Brain pericyte (primary cell): ENCODE measurements around the gene ALS2CL.

Source experiments
- DNase-seq: peaks from one replicate; pipeline ENCODE4 v3.0.0-alpha.2; 2012; ENCODE audit warnings: low read depth, low spot score

The ALS2CL gene

DNA sequence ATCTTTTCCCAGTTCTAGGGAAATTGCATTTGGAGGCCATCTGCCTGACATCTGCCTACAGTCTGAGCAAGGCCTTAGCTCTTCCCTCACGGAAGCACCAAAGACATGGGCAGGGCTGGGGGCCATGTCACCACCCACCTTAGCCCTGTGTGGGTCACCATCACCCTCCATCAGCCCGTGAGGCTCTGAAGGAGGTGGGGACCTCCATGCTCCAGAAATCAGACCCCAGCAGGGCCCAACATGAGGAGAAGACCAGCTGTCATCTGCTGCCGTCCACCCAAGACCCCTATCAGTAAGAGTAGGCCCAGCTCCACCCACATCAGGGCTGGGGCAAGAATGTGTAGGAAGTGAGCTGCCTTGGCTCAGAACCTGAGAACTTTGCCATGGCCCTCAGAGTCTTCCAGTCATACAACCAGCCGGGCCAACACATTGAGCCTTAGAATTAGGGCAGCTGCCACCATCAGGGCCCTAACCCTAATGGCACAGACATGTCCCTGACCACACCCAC is 9.6 kb upstream of the ALS2CL start:
- DNase-seq, result no peak

- no peak for DNase-seq
Observed at GRCh38 chr3:46702246-46703012, 8.9 kb upstream of the ALS2CL start.

DNA sequence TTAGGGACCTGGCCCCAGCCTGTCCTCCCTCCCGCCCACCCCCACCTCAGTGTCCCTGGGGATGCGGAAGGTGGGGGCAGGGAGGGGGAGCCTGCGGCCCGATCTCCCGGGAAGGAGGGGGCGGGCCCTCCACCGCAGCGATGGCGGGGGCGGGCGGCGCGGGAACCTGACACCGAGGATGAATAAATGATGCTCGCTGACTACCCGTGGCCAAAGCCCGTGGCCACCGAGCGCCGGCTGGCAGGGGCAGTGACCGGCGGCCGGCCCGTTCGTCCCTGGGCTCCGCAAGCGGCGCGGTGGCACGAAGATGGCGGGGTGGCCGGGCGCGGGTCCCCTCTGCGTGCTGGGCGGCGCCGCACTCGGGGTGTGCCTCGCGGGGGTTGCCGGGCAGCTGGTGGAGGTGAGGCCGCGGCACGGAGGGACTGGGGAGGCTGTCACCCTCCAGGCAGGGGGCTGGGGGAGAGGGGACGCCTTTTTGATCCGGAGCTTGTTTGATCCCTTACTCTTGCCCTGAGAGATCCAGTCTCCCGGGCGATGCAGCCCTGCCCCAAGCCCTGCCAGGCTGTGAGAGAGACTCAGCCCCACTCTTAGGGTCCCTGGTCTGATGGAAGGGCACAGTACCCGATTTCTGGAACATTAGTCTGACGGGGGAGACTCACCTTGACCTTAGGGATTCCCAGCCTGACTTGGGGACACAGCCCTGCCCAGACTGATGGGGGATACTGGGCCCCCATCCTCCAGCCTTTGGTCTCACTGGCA is 7.9 kb upstream of the ALS2CL start, which contains the start of gene TMIE:
Gene TMIE, plus strand, starts transcription at position 212 of the 759 bp plus-strand sequence. Its CDS starts 96 bp downstream, at position 308.
- no peak for DNase-seq

- no peak for DNase-seq
Observed at GRCh38 chr3:46700772-46701171, 7.3 kb upstream of the ALS2CL start.

DNA sequence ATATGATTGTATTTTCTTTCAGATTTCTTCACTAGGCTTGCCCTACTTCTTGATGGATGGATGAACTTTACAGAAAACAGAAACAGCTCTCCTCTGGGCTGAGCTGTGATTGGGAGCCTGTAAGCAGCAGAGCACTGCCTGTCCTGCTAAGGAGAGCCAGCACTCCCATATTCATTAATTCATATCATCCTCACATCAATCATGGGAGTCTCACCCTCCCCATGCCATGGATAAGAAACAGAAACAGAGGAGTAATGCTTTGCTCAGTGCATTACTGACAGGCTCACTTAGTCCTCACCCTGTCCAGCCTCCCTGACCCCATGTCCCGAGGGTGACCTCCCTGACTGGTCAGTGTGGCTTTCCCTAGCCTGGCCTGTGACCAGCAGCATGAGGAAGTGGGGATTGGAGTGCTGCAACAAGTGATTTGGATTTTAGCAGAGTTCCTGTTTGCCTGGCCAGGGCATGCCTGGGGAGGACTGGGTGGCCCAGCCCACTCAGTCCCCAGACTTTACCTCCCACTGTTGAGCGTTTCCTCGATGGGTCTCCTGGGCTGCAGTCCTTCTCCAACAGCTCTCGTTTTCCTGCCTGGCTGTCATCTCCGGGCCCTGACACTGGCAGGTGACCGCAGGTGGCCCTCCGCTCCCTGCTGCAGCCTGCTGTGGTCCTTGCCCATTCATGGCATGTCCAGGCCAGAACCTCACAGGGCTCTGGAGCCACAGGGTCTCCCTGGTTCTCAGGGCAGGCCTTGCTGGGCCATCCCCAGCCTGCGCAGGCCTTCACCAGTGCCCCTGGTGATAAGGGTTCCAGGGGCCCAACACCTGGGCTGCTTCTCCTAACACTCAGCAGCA is 6.4 kb upstream of the ALS2CL start:
- DNase-seq, result no peak

- no peak for DNase-seq
Observed at GRCh38 chr3:46695962-46696894, 2.7 kb upstream of the ALS2CL start.

DNA sequence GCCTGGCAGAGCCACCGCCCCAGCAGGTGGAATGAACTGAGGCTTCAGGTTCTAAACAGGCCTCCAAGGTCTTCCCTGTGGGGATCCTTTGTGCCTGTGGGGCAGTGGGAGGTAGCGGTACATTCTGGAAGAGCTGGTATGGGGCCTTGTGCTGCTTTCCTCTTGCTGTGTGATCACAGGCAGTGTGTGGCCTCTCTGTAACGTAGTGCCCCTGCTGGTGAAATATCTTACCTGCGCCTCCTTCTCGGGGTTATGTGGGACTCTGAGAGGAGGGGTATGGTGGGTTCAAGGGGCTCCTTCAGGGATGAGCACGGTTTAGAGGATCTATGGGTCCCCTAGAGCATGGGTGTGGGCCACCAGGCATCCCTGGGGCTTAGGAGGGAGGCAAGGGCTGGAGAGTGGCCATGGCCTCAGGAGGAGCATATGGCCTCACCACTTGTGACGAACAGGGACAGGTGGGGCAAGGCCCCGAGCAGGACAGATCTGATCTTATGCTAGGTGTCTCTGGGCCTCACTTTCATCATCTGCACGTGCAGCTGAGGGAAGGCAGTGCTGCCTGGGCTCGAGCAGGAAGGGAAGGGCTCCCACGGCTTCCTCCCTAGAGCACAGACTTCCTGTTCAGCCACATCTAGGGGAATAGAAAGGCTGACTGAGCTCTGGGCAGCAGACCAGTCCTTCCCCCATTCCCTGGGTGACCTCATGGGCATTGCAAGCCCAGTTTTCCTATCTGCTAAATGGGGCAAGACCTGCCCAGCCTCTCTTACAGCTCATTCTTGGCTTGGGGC is 1.9 kb upstream of the ALS2CL start:
- DNase-seq, result no peak

DNA sequence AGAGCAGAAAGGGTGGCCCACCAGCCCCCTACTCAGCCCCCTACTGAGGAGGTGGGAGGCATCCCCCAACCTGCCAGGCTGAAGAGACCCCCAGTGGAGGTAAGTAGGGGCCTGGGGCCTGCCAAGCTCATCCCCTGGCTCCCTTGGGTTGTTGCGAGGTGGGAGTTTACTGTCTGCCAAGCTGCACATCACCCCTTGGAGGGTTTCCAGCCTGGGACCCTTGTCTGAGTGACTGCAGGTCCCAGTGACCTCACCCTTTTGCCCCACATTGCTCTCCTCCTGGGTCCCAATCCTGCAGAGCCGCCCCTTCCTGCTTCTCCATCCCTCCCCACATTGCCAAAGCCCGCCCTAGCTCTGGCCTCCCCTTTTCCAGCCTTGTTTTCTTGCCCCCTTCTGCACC is 1.0 kb upstream of the ALS2CL start:
- DNase-seq, result no peak

DNA sequence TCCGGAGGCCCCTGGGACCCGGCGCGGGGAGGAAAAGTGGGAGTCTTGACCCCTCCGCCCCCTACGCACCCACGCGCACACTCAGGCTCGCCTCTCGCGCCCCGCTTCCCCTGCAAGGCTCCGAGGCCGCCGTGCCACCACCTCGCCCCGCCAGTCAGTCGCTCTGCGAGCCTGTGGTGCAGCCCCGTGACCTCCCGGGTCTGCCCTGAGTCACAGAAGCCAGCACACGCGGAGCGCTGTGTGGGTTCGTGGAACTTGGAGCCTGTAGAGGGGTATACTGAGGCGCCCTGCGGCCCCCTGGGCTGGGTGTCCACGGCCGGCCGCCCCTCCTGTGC is 380 bp upstream of the ALS2CL start:
- DNase-seq, result no peak

- DNase-seq, result no peak
Observed at GRCh38 chr3:46692566-46692990, 901 bp downstream of the ALS2CL start.

- DNase-seq, result no peak
Observed at GRCh38 chr3:46690798-46691197, 2.7 kb downstream of the ALS2CL start.

- no peak for DNase-seq
Observed at GRCh38 chr3:46685446-46685845, 8.0 kb downstream of the ALS2CL start.

DNA sequence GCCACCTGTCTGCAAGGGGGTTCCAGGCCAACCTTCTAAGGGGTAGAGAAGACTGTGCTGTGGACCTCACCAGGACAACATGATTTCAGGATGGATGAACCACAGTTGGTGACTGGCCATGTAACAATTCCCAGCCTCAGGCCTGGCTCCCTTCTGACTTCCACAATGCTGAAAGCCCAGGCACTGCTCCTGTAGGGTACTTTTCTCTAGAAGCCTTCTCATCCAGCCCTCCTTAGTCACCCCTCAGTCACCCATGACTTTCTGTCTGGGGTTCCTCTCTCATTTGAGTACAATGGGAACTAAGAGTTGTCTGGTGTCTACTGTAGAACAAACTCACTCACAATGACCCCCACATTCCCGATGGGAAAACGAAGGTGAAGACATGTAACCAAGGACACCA is 8.6 kb downstream of the ALS2CL start:
- no peak for DNase-seq

DNA sequence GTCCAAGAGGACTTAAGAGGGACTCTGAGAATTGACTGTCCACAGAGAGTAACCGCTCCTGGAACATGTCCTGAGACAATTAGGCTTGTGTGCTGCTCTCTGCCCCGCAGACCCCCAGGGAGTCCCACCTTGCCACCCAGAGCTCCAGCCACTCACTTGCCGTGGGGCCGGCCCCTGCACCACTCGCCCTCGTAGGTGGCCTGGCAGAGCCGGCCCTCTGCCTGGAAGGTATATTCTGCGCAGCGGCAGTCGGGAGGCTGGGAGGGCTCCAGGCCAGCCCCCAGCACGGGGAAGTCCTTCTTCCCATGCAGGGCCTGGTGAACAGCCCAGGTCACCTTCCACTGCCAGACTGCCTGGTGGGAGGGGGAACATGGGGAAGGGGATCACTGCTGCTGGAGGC is 10.5 kb downstream of the ALS2CL start:
- no peak for DNase-seq

DNA sequence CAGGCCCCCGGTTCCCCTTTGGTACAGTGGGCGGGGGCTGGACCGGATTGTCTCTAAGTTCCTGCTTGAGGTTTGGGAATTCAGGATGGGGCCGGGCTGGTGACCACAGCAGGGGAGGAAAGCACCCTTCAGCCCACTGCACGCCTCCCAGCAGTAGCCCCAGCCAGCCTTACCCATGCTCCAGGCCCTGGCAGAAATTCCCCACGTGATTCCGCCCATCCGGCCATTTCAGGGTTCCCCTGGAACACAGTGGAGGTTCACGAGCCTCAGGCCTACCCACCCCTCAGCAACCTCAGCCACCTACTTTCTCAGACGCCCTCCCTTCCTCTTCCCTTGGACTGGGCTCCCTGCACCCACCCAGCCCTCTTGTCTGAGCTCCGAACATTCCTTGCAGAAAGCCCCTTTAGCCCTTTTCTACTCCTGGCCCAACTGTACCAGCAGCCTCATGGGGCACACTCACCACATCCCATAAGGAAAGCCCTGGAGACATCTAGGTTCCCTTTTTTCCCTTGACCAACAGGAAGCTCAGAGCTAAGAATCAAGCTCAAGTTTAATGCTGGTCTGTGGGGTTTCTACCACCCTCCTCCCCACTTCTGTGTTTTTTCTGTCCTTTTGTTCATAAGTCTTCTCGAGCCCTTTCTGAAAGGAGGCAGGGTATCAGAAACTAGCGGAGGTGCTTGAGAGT is 11.5 kb downstream of the ALS2CL start:
- no peak for DNase-seq

DNA sequence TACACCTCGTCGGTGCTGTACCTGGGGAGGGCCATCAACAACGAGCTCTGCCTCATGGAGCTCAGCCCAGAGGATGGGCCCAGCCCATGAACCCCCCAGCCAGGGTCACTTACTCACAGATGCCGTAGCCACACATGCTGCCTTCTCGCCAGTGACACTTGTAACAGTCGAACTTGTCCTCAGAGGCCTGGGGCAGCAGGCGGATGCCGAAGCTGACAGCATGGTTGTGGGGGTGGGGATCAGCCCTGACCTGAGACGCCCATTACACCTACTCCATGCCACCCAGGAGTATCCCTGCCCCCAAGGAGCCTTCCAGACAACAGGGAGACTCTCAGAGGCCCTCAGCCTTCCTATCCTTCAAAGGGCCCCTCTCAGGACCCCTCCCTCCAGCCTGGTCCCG is 12.1 kb downstream of the ALS2CL start:
- no peak for DNase-seq

DNA sequence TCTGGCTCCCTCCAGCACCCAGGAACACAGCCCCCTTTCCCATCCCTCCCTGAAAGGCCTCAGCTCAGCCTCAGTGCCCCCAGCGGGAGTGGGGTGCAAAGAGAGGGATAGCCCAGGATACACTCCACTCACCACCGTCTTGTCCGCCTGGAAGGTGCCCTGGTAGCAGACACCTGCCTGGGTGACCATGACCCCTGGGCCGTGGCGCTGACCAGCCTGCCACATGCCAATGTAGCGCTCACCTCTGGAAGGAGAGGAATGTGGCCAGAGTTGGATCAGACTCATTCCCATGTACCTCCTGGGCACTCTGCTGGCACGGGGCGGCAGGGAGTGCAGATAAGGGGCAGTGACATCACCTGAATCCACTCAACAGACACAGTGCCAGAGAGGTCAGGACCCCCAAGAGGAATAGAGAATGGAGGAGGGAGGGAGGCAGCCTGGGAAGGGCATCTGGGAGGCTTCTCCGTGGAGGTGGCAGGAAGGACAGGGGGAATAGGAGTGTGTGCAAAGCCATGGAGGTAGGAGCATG is 13.1 kb downstream of the ALS2CL start:
- DNase-seq, result no peak

- DNase-seq, result no peak
Observed at GRCh38 chr3:46679681-46680080, 13.8 kb downstream of the ALS2CL start.

DNA sequence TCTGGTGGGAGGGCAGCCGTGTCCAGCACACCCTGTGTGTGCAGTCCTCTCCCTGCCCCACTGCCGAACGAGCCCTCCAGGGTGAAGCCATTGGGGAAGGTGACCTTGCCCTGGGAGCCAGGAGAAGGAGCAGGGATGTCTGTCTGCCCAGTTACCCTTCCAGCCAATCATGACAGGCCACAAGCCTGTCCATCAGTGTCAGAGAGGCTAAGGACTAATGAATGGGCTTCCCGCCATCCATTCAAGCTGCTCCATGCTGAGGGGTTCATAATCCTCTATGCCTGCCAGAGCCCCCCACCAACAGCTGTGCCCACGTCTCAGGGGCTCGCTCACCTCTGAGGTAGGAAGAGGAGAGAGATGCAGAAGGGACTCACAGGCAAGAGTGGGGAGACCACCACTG is 15.2 kb downstream of the ALS2CL start:
- no peak for DNase-seq
